Measurements from ENCODE around the gene SIX3.

The SIX3 gene

DNA sequence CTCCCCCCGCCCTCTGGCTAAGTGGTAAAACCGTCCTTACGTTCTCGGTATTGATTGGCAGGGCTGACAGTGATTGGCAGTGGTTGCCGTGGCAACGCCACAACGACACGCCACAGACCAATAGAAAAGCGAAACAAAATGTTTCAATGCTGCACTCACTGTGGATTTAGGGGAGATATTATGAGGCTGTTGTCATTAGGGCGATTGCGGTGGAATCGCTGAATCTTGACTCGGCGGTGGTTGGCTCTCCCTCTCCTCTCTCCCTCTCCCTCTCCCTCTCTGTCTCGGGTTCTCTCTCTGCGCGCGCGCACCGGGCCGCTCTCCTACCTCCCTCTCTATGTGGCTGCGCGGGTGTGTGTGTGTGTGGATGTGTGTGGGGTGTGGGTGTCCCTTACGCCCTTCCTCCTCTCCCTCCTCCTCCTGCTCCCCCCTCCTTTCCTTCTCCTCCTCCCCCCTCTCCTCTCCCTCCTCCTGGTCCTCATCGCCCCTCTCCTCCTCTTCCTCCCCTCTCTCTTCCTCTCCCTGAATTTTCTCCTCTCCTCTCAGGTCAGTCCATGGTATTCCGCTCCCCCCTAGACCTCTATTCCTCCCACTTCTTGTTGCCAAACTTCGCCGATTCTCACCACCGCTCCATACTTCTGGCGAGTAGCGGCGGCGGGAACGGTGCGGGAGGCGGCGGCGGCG lies at the start of gene SIX3:
SIX3 (plus strand) TSS at position 152 of the 684 bp plus-strand sequence; CDS start at position 555, 403 bp downstream.
- DNase-seq (ENCODE audit: low read depth in 2 of 2) = no peak

GRCh38 chr2:44894058-44894457 lies 47.4 kb upstream of the SIX3 start:
- DNase-seq (ENCODE audit: low read depth in 2 of 2) = no peak

GRCh38 chr2:44895061-44895460 lies 46.4 kb upstream of the SIX3 start:
- no peak for DNase-seq (ENCODE audit: low read depth in 2 of 2)

DNA sequence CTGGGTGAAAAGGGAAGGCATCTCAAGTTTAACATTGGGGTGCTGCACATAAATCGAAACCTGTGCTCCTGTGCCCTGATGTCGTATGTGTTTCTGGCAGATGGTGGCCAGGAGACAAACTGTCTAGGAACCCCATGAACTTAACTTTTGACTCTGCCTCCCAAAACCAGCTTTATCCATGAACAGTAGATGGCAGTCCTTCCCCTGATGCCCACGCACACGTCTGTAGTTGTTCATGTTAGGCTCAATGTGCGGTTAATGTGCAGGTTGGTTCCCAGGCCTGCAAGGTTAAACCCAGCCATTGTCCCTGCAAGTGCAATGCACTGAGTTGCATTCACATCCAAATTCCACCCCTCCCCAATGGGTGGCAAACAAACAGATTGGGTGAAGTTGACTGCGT lies 44.1 kb upstream of the SIX3 start:
- DNase-seq (ENCODE audit: low read depth in 2 of 2) = no peak

- no peak for DNase-seq (ENCODE audit: low read depth in 2 of 2)
Measured at GRCh38 chr2:44902217-44903137, 39.0 kb upstream of the SIX3 start.

- no peak for DNase-seq (ENCODE audit: low read depth in 2 of 2)
Measured at GRCh38 chr2:44904578-44904977, 36.9 kb upstream of the SIX3 start.

- no peak for DNase-seq (ENCODE audit: low read depth in 2 of 2)
Measured at GRCh38 chr2:44906972-44907371, 34.5 kb upstream of the SIX3 start.

- no peak for DNase-seq (ENCODE audit: low read depth in 2 of 2)
Measured at GRCh38 chr2:44909831-44910230, 31.7 kb upstream of the SIX3 start.

GRCh38 chr2:44912660-44913059 lies 28.8 kb upstream of the SIX3 start:
- DNase-seq (ENCODE audit: low read depth in 2 of 2) = no peak

DNA sequence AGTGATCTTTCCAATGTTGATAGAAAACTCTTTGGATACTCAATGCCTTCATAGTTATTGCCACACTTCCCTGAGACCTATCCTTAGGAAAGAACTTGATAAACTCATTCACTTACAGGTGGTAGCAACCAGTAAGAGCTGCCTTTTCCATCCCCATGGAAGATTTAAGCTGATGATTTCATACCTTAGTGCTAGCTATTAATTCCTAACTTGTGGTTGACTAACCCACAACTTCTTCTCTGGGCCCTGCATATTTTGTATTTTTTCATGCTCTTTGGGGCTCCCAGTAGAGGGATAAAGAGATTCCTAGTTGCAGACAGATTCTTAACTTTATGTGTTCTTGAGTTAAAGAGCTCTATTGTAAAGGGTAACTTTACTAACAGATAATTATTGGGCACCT lies 25.2 kb upstream of the SIX3 start:
- no peak for DNase-seq (ENCODE audit: low read depth in 2 of 2)

- no peak for DNase-seq (ENCODE audit: low read depth in 2 of 2)
Measured at GRCh38 chr2:44918095-44918775, 23.3 kb upstream of the SIX3 start.

GRCh38 chr2:44920751-44921150 lies 20.8 kb upstream of the SIX3 start:
- no peak for DNase-seq (ENCODE audit: low read depth in 2 of 2)

- no peak for DNase-seq (ENCODE audit: low read depth in 2 of 2)
Measured at GRCh38 chr2:44922776-44923175, 18.7 kb upstream of the SIX3 start.

- no peak for DNase-seq (ENCODE audit: low read depth in 2 of 2)
Measured at GRCh38 chr2:44925561-44926136, 15.9 kb upstream of the SIX3 start.

- DNase-seq (ENCODE audit: low read depth in 2 of 2) = no peak
Measured at GRCh38 chr2:44926957-44927356, 14.5 kb upstream of the SIX3 start.

DNA sequence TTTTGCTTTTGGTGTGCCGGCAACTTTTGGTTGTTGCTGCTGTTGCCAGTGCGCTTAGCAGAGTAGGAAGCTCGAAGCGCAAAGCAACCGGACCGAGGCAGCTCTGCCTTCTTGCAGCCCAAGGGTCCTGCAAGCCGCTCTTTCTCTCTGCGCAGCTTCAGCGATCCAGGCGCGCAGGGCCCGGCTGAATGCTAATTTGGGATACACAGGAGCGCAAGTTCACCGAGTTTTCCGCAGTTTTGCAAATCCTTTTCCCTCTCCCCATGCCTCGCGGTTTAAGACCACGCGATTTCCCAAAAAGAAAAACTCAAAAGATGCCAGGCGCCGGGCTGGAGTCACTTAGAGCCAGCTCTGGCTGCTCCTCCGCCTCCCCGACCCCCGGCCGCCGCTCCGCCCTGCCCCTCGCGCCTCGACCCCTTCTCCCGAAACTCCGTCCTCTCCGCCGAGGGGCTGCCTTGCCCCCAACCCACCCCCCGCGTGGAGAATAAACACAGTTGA lies 13.5 kb upstream of the SIX3 start:
- DNase-seq (ENCODE audit: low read depth in 2 of 2) = no peak

DNA sequence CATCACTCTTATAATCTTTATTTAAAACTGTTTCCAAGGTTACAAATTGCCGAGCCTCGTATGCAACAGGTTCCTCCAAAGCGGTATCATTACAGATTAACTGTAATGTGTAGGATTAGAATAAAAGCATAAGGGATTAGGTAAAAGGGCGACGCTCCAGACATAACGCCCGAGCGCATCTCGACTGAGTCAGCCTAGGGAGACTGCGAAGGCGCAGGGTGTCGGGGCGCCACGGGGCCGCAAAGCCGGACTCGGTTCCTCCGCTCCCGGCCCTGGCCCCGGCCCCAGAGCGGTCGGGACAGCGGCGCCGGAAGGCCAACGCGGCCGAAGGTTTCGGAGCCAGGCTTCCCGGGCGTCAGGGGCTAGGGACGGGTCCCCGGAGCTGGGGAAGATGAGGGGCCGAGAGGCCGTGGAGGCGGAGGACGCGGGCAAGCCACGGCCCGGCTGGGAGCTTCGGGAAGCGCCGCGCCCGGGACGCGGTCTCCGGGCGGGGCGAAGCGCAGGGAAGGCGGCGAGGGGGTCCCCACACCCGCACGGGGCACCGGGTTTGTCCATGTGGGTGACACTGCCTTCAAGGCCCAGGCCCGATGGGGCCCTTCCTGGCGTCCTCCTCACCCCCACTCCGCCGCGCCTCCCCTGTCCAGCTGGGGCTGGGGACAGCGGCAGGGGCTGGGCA lies 12.9 kb upstream of the SIX3 start:
- DNase-seq (ENCODE audit: low read depth in 2 of 2) = no peak

DNA sequence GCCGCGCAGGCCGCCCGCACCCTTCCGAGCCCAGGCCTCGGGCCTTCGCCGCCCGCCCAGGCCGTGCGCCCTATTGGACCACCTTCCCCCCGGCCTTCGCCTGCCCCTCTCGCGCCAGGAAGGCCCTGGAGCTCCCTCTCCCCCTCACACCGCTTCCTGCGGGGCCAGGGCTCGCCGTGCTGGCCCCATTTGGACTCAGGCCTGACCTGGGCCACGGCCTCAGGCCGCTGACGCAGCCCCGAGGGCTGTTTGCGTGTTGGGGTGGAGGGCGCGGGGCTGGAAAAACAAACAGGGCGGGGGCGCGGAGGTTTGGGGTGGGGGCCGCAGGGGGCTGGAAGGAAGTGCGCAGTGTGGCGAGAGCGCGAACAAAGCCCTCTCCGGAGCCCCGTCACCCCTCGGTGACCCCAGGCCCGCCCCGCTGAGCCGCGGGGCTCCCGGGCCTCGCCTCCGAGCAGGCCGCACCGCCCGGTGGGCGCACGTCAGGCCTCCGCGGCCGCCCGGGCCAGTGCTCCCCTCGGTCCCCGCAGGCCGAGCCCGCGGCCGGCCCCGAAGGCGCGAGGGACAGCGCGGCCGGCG lies 12.3 kb upstream of the SIX3 start:
- DNase-seq (ENCODE audit: low read depth in 2 of 2) = no peak

- no peak for DNase-seq (ENCODE audit: low read depth in 2 of 2)
Measured at GRCh38 chr2:44929735-44930273, 11.7 kb upstream of the SIX3 start.

DNA sequence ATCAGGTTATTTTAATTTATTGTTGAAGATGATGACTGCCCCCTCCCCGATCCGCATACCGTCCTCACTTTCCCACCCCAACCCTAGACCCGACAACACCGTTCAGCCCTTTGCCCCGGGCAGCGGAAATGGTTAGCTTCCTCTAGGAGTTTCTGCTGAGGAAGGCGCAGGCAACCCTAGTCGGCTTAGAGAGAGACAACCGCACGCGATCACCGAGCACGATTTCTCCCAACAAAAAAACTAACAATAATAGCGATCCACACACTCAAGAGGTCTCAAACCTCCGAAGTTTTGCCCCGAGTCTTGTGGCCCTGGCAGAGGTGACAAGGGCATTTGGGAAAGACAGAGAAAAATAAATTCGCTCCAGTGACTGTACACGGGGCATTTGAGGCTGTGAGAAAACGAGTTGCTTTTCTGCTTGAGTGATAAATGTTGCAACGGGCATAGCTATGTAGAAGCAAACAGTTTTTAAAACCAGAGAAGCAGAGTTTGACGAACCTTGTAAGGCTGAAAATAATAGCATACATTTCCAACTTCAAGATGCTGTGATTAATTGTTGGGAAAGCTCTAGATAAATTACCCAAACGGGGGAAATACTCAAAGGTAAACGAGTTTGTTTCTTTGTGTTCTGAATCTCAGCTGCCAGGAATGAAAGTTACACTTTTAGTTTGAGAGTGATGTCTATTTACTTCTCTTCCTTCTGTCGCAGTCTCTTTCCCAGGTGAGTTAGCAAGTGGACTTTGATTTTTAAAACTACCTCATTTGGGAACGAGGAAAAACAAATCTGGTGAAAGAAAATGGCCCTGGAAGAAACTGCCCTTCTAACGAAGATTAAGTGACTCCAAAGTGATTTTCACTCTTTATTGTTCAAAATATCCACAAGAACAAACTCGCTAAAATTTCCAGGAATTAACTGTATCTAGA lies 11.0 kb upstream of the SIX3 start:
- no peak for DNase-seq (ENCODE audit: low read depth in 2 of 2)

Measured in stimulated activated CD8-positive, alpha-beta memory T cell treated with anti-CD3 and anti-CD28 coated beads, Interleukin-2, amount 100 ng/mL, for 1 hour (primary cell).